NCI-H2029 (cell line): ENCODE results near the gene PALD1.
"Not testable (repeated sequence)": the region's sequence is repeated elsewhere in the genome, so short reads cannot be mapped to it uniquely, and the experiment has no call there.

ENCODE experiments used
- DNase-seq: peaks from one replicate; lab custom pipeline; 2025; lab: John Stamatoyannopoulos, UW

Gene PALD1

GRCh38 chr10:70604106-70604505 lies 125.5 kb downstream of the PALD1 start:
- no peak for DNase-seq

GRCh38 chr10:70605161-70605560 lies 126.6 kb downstream of the PALD1 start:
- DNase-seq = no peak

DNA sequence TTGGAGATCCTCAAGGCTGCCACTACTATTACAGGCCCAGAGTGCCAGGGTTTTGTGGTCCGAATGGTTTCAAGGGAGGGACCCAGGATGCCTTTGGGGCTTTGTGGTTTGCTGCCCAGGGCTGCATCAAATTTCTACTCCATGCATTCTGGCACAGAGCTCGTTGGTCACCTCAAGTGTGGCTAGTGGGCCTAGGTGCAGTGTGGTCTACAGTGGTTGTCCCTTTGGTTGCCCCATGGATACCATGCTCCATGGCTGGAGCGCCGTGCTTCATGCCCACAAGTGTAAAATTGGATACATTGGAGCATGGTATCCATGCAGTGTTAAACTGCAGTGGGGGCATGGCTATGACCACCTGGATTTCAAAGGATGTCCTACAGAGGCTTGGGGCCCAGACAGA lies 129.4 kb downstream of the PALD1 start:
- DNase-seq = no peak

- no peak for DNase-seq
Observed at GRCh38 chr10:70613941-70614340, 135.4 kb downstream of the PALD1 start.

DNA sequence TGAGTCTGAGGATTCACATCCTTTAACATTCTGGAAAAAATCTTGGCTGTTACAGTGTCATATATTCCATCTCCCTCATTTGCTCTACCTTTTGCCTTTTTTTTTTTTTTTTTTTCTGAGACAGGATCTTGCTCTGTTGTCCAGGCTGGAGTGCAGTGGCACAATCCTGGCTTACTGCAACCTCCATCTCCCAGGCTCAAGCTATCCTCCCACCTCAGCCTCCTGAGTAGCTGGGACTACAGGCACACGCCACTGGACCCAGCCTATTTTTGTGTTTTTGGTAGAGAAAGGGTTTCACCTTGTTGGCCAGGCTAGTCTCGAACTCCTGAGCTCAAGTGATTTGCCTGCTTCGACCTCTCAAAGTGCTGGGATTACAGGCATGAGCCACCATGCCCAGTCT lies 135.8 kb downstream of the PALD1 start:
- DNase-seq = not testable (repeated sequence)

GRCh38 chr10:70615211-70615610 lies 136.6 kb downstream of the PALD1 start:
- DNase-seq = no peak

DNA sequence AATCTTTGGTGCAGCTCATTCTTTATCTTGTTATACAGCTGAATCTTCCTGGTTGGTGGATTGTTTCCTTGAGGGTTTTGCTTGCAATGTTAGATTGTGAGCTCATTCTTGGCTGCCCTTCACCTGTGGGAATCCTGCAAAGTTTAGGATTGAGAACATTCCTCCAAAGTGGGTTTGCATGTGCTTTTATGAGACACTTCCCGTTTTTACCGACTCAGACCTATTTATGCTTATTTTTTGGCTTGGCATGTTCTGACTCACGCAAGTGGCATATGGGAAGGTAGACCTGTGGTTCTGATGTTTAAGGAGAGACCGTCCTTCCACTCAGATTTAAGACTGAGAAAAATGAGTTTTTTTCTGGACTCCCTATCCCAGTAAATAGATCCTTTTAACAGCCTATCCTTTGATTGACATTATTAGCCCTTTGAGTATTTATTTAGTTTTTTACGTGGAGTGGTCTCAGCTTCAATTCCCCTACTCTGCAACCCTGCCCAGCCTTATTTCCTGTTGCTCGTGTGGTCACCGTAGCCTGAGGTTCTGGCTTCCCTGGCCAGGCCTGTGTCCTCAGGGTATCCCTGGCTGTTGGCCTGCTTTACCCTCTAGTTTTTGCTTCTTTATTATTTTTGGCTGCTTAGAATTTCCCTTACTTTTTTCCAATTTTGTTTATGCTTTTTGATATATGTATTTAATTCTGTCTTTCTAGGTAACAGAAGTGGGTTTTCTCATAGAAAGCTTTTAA lies 137.4 kb downstream of the PALD1 start:
- DNase-seq = no peak

DNA sequence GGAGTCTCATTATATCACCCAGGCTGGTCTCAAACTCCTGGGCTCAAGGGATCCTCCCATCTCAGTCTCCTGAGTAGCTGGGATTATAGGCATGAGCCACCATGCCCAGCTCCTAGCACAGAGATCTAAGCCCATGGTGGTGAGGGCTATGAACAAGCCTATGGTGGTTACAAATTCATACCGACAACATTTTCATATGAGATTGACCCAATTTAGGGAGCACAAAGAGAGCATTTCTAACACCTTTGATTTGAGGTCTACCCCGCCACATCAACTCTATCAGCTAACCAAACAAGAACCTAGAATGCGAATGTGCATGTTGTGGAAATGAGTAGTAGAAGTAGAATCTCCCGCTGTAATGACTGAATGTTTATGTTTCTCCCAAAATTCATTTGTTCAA lies 138.2 kb downstream of the PALD1 start:
- DNase-seq = no peak
